Panc1 (cell line): ENCODE results near the gene RRP9. TPM values are rescaled to one million over a fixed set of nuclear protein-coding genes. Genes with fewer than 3 reads are reported as not detected.
"Not testable (repeated sequence)": the region's sequence is repeated elsewhere in the genome, so short reads cannot be mapped to it uniquely, and the experiment has no call there.

Source experiments
- ATAC-seq: fragments of 200-7000 bp; cut with Tn5 transposase; 2 replicates; pipeline ENCODE4 v1.9.1; 2020; ENCODE audit warnings: mild to moderate bottlenecking, moderate library complexity
- Bru-seq: library from RNA; stranded (reverse); fragments of 400-500 nt; gene quantifications from one replicate; lab custom pipeline; 2021; lab: Mats Ljungman, UMichigan
- BruChase-seq, 2 experiments: library from RNA; stranded (reverse); fragments of 400-500 nt; gene quantifications; one replicate each; lab custom pipeline; 2021; lab: Mats Ljungman, UMichigan
- BruUV-seq: library from RNA; stranded (reverse); fragments of 400-500 nt; replicated peaks from 2 replicates; lab custom pipeline; 2021; lab: Mats Ljungman, UMichigan
- CTCF ChIA-PET: fragments of 300-600 bp; sonication (Branson Sonifier 250); formaldehyde crosslinking; loops from one replicate; lab custom pipeline; 2022; ENCODE audit warnings: antibody characterized with exemption; lab: Charles Lee
- POLR2A ChIA-PET: fragments of 300-600 bp; sonication (Branson Sonifier 250); formaldehyde crosslinking; loops from one replicate; lab custom pipeline; 2022; ENCODE audit warnings: antibody characterized with exemption; lab: Charles Lee
- DNase-seq: peaks from one replicate; pipeline ENCODE4 v3.0.0-alpha.2; 2010; ENCODE audit warnings: low read depth, low spot score
- H3K27ac ChIP-seq: 2 replicates; pipeline ENCODE4 v1.5.1; 2011; ENCODE audit warnings: mild to moderate bottlenecking, low read length, inconsistent platforms
- H3K27me3 ChIP-seq: fragments of 200-500 bp; sonication (Bioruptor generic); 2 replicates; pipeline ENCODE4 v1.6.0; 2014; ENCODE audit warnings: low read length, inconsistent platforms; ENCODE audit not compliant: control insufficient read depth, insufficient read depth
- H3K36me3 ChIP-seq: fragments of 200-500 bp; sonication (Bioruptor generic); 2 replicates; pipeline ENCODE4 v1.5.1; 2014; ENCODE audit warnings: inconsistent platforms, mild to moderate bottlenecking, low read length, moderate library complexity; ENCODE audit not compliant: control insufficient read depth, insufficient read depth
- H3K4me1 ChIP-seq: 2 replicates; pipeline ENCODE4 v1.5.1; 2011; ENCODE audit warnings: inconsistent platforms, mild to moderate bottlenecking, low read length, moderate library complexity; ENCODE audit not compliant: control insufficient read depth, insufficient read depth
- H3K4me3 ChIP-seq, 2 experiments: 2 replicates each; pipeline ENCODE4 v1.5.1; 2011 to 2012; ENCODE audit warnings: low read depth in 2 of 2, low read length in 2 of 2, mild to moderate bottlenecking in 2 of 2, inconsistent platforms in 1 of 2, moderate library complexity in 1 of 2
- H3K9me3 ChIP-seq: fragments of 200-500 bp; sonication (Bioruptor generic); 2 replicates; pipeline ENCODE4 v1.5.1; 2014; ENCODE audit warnings: low read depth, mild to moderate bottlenecking, inconsistent platforms, low read length, moderate library complexity; ENCODE audit not compliant: control insufficient read depth, insufficient read depth
- CTCF ChIP-seq: fragments of 450-650 bp; IDR thresholded peaks from 2 replicates; pipeline ENCODE4 v1.5.1; 2017; ENCODE audit warnings: mild to moderate bottlenecking
- POLR2AphosphoS5 ChIP-seq: IDR thresholded peaks from 2 replicates; pipeline ENCODE4 v1.6.1; 2012; ENCODE audit warnings: mild to moderate bottlenecking, low read depth, low read length, moderate library complexity
- SIN3A ChIP-seq: IDR thresholded peaks from 2 replicates; pipeline ENCODE4 v1.6.1; 2012; ENCODE audit warnings: low read depth, mild to moderate bottlenecking, low read length, moderate library complexity, borderline replicate concordance; ENCODE audit not compliant: insufficient read depth
- TCF7L2 ChIP-seq: IDR thresholded peaks from 2 replicates; pipeline ENCODE4 v1.6.1; 2011; ENCODE audit warnings: mild to moderate bottlenecking, low read depth, low read length, inconsistent platforms
- in situ Hi-C: cut with HindIII; loops from 2 replicates; pipeline ENCODE4 v1.10.0; 2016; ENCODE audit warnings: low sequenced_read_pairs, low pct_unique_long_range_greater_than_20kb
- intact Hi-C: fragments of 100-400 bp; cut with micrococcal nuclease; formaldehyde crosslinking; loops from one replicate; pipeline ENCODE4 v1.10.0; 2022; ENCODE audit not compliant: unreplicated experiment
- long read RNA-seq: library from polyadenylated mRNA; unstranded; transcript quantifications from one replicate; pipeline ENCODE4 v2.0.0, GENCODE V29; 2021; ENCODE audit not compliant: unreplicated experiment
- polyA plus RNA-seq: library from polyadenylated mRNA; unstranded; fragments of >200 nt; gene quantifications from one replicate; pipeline ENCODE4 v1.2.1, GENCODE V29; 2012; ENCODE audit warnings: missing spikeins; ENCODE audit not compliant: insufficient read length
- total RNA-seq: library from RNA; stranded (reverse); gene quantifications from one replicate; pipeline ENCODE4 v1.2.1, GENCODE V29; 2021; ENCODE audit not compliant: unreplicated experiment
- TF ChIP-seq, protein P1 (sequence below), 2 experiments: IDR thresholded peaks; 2 replicates each; pipeline ENCODE4 v1.6.1; 2011 to 2012; ENCODE audit warnings: low read depth in 2 of 2, control low read depth in 1 of 2, low read length in 1 of 2, mild to moderate bottlenecking in 1 of 2, moderate library complexity in 1 of 2; ENCODE audit not compliant: insufficient read depth in 1 of 2

The RRP9 gene
- total RNA-seq (54.5 TPM), Bru-seq, nascent RNA (percentile 73 among the genes with signal in this experiment), BruChase-seq, experiment 1, labeled RNA remaining after a 2-hour chase (percentile 74 among the genes with signal in this experiment), BruChase-seq, experiment 2, labeled RNA remaining after a 6-hour chase (percentile 84 among the genes with signal in this experiment)
- polyA plus RNA-seq: 61.1 TPM
- long read RNA-seq, transcript RRP9-201 (15 exons, 1,578 nt): major isoform, 90 of 130 reads
- long read RNA-seq, partial matches to known transcripts: 19 of 130 reads
- long read RNA-seq, other reads (novel, unspliced or antisense): 21 of 130 reads

DNA sequence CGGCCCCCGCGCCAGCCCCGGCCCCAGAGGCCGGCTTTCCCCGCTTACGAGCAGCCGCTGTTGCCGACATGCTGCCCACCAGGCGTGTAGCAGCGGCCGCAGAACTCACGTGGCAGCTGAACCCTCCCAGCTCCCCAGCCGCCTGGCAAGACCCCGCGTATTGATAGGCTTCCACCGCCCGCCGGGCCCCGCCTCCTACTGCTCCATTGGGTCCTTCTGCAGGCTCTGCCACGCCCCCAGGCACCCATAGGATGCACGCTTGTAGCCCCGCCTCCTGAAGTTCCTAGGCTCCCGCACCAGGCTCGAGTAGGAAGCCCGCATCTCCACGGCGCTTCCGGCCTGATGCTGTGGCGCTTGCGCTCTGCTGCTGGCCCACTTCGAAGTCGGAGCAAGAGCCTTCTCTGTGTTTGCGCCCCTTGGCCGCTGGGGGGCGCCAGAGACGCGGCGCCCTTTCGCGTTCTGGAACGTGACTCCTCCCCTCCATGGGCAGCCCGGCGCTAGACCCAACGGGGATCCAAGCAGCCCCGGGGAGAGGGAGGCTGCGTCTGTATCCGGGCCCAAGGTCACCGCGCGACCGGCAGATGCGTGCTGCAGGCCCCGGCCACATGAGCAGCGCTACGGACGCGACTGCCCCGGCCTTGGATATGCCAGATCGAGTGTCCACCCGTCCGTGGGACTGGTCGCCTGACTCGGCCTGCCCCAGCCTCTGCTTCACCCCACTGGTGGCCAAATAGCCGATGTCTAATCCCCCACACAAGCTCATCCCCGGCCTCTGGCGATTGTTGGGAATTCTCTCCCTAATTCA lies at the start of gene RRP9, which contains the start of gene PARP3:
Gene RRP9, minus strand, starts transcription at position 107 of the 805 bp plus-strand sequence. Its CDS starts 37 bp downstream, at position 70.
Gene PARP3, plus strand, starts transcription at position 566 of the 805 bp plus-strand sequence. CDS start 993 bp downstream, outside the sequence.
- Histone ChIP-seq H3K9me3 (no peaks in the 10 kb centered on the region), H3K4me3 (peak within 1 kb of the TSS; percentile 93 to 94), H3K27ac (peak within 1 kb of the TSS; percentile 95), H3K36me3 (no peaks in the 10 kb centered on the region; the same call in 1 of the 2 replicates), H3K27me3 (no peaks in the 10 kb centered on the region), H3K4me1 (peaks cover 7% of the 10 kb centered on the region; the same call in 1 of the 2 replicates)
- no TSS peak for BruUV-seq
- DNase-seq: peak; percentile 93
- POLR2A ChIA-PET: interaction anchor here (0.6 to 0.9 kb wide), 3 partner anchors 52 to 216 kb away, joined by 3 to 5 read pairs (median 3); no protein-coding TSS in a partner anchor
- in situ Hi-C loops: no loop called here
- ATAC-seq: peak; percentile 94
- intact Hi-C loops: loop anchor here (2.0 kb wide), 1 partner anchor 33 kb away; the partner anchor contains the start of genes ABHD14A and ABHD14B
- CTCF ChIA-PET: interaction anchor here (0.7 to 1.2 kb wide), 5 partner anchors 20 to 41 kb away, joined by 3 to 8 read pairs (median 3); partner anchors contain the start of genes ABHD14B and ACY1
- TF ChIP-seq, protein P1, sequence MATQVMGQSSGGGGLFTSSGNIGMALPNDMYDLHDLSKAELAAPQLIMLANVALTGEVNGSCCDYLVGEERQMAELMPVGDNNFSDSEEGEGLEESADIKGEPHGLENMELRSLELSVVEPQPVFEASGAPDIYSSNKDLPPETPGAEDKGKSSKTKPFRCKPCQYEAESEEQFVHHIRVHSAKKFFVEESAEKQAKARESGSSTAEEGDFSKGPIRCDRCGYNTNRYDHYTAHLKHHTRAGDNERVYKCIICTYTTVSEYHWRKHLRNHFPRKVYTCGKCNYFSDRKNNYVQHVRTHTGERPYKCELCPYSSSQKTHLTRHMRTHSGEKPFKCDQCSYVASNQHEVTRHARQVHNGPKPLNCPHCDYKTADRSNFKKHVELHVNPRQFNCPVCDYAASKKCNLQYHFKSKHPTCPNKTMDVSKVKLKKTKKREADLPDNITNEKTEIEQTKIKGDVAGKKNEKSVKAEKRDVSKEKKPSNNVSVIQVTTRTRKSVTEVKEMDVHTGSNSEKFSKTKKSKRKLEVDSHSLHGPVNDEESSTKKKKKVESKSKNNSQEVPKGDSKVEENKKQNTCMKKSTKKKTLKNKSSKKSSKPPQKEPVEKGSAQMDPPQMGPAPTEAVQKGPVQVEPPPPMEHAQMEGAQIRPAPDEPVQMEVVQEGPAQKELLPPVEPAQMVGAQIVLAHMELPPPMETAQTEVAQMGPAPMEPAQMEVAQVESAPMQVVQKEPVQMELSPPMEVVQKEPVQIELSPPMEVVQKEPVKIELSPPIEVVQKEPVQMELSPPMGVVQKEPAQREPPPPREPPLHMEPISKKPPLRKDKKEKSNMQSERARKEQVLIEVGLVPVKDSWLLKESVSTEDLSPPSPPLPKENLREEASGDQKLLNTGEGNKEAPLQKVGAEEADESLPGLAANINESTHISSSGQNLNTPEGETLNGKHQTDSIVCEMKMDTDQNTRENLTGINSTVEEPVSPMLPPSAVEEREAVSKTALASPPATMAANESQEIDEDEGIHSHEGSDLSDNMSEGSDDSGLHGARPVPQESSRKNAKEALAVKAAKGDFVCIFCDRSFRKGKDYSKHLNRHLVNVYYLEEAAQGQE (IDR thresholded peaks at IDR 0.05; ENCODE audit: insufficient read depth in 1 of 2, low read depth in 2 of 2, low read length in 1 of 2): no peak
- 0 out of 2 replicates have a peak, but pooled peaks have one; percentile 55 for TF ChIP-seq SIN3A
- peak; percentile 98 for TF ChIP-seq CTCF
- no peak for TF ChIP-seq TCF7L2
- TF ChIP-seq POLR2AphosphoS5: peak; percentile 54; the same call in 1 of the 2 replicates

DNA sequence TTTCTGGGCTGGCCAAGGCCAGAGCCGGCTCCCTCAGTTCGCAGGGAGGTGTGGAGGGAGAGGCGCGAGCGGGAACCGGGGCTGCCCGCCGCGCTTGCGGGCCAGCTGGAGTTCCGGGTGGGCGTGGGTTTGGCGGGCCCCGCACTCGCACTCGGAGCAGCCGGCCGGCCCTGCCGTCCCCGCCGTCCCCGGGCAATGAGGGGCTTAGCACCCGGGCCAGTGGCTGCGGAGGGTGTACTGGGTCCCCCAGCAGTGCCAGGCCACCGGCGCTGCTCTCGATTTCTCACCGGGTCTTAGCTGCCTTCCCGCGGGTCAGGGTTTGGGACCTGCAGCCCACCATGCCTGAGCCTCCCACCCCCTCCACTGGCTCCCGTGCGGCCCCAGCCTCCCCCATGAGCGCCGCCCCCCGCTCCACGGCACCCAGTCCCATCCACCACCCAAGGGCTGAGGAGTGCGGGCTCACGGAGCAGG lies 48.8 kb upstream of the RRP9 start:
- H3K27me3 ChIP-seq, intact Hi-C loops, BruUV-seq, POLR2A ChIA-PET, in situ Hi-C loops, H3K9me3 ChIP-seq, DNase-seq, H3K27ac ChIP-seq, H3K4me3 ChIP-seq, CTCF ChIA-PET, ATAC-seq: not testable (repeated sequence)
- Histone ChIP-seq H3K36me3 (peaks cover 13% of the 10 kb centered on the region), H3K4me1 (peaks cover 13% of the 10 kb centered on the region)
